SK-N-SH (cell line): ENCODE data around the gene ABHD4. TPM values are rescaled to one million over a fixed set of nuclear protein-coding genes. Genes with fewer than 3 reads are reported as not detected.

ENCODE experiments used
- CTCF ChIA-PET: fragments of 300-600, 350-600 bp; formaldehyde crosslinking; extraction: SDS; loops from one replicate; lab custom pipeline; 2021; lab: Yijun Ruan, JAX
- POLR2A ChIA-PET: fragments of 350-600 bp; sonication (Branson Sonifier 250); formaldehyde crosslinking; extraction: SDS; loops from one replicate; lab custom pipeline; 2020; ENCODE audit warnings: antibody characterized with exemption, inconsistent platforms; lab: Yijun Ruan, JAX
- DNase-seq: peaks from one replicate; pipeline ENCODE4 v3.0.0; 2012
- H2AFZ ChIP-seq: fragments of 200-600 bp; sonication (generic); 2 replicates; pipeline ENCODE4 v1.8.1; 2016; ENCODE audit warnings: antibody characterized with exemption, mild to moderate bottlenecking, low read depth
- H3F3A ChIP-seq: fragments of 200-600 bp; sonication (generic); replicated peaks from 2 replicates; pipeline ENCODE3; 2016; ENCODE audit warnings: antibody characterized with exemption, mild to moderate bottlenecking; ENCODE audit not compliant: insufficient read depth
- H3K27ac ChIP-seq, 2 experiments: fragments of 200-500 bp in 1 of 2; fragments of 200-600 bp in 1 of 2; sonication (Bioruptor generic) in 1 of 2; sonication (generic), shearing (Covaris generic) in 1 of 2; 2 replicates each; pipeline versions ENCODE4 v1.5.1 to v1.6.1; 2014 to 2016; ENCODE audit warnings: low read depth in 2 of 2, inconsistent platforms in 1 of 2, low read length in 1 of 2, mild to moderate bottlenecking in 1 of 2, mixed read lengths in 1 of 2
- H3K27me3 ChIP-seq: fragments of 200-600 bp; sonication (generic), shearing (Covaris generic); 2 replicates; pipeline ENCODE4 v1.6.1; 2016; ENCODE audit warnings: mixed run types; ENCODE audit not compliant: insufficient read depth
- H3K36me3 ChIP-seq, 2 experiments: fragments of 200-500 bp in 1 of 2; fragments of 200-600 bp in 1 of 2; sonication (Bioruptor generic) in 1 of 2; sonication (generic) in 1 of 2; replicated peaks in 1 of 2; 2 replicates each; pipeline versions ENCODE3 to v1.5.1; 2014 to 2016; ENCODE audit warnings: low read length in 1 of 2, mild to moderate bottlenecking in 1 of 2; ENCODE audit not compliant: insufficient read depth in 2 of 2, control insufficient read depth in 1 of 2
- H3K4me1 ChIP-seq, 2 experiments: fragments of 200-500 bp in 1 of 2; fragments of 200-600 bp in 1 of 2; sonication (Bioruptor generic) in 1 of 2; sonication (generic), shearing (Covaris generic) in 1 of 2; 2 replicates each; pipeline versions ENCODE4 v1.5.1 to v1.6.1; 2014 to 2016; ENCODE audit warnings: low read depth in 1 of 2, low read length in 1 of 2, mixed run types in 1 of 2; ENCODE audit not compliant: insufficient read depth in 2 of 2, control insufficient read depth in 1 of 2
- H3K4me2 ChIP-seq: fragments of 200-600 bp; sonication (generic), shearing (Covaris generic); 2 replicates; pipeline ENCODE4 v1.6.1; 2017; ENCODE audit warnings: mixed run types
- H3K4me3 ChIP-seq, 2 experiments: fragments of 200-500 bp in 1 of 2; fragments of 200-600 bp in 1 of 2; sonication (Bioruptor generic) in 1 of 2; sonication (generic), shearing (Covaris generic) in 1 of 2; 2 replicates each; pipeline versions ENCODE4 v1.5.1 to v1.8.1; 2014 to 2016; ENCODE audit warnings: low read depth in 2 of 2, inconsistent platforms in 1 of 2, low read length in 1 of 2, mild to moderate bottlenecking in 1 of 2, mixed read lengths in 1 of 2, moderate library complexity in 1 of 2
- H3K79me2 ChIP-seq: fragments of 200-600 bp; sonication (generic); 2 replicates; pipeline ENCODE4 v1.8.1; 2017; ENCODE audit warnings: mild to moderate bottlenecking; ENCODE audit not compliant: insufficient read depth
- H3K9ac ChIP-seq: fragments of 200-600 bp; sonication (generic); 2 replicates; pipeline ENCODE4 v1.6.1; 2017; ENCODE audit warnings: mixed run types
- H3K9me2 ChIP-seq: fragments of 200-600 bp; sonication (generic); 2 replicates; pipeline ENCODE4 v1.6.1; 2017; ENCODE audit warnings: mixed run types
- H3K9me3 ChIP-seq: fragments of 200-600 bp; sonication (generic); 2 replicates; pipeline ENCODE4 v1.6.1; 2017; ENCODE audit warnings: mixed run types, mild to moderate bottlenecking, moderate library complexity
- H4K20me1 ChIP-seq: fragments of 200-600 bp; sonication (generic); 2 replicates; pipeline ENCODE4 v1.6.1; 2017; ENCODE audit warnings: mild to moderate bottlenecking, mixed run types; ENCODE audit not compliant: insufficient read depth
- CHD2 ChIP-seq: fragments of 150-350 bp; IDR thresholded peaks from 2 replicates; pipeline ENCODE4 v1.6.1; 2018; ENCODE audit warnings: low read length; ENCODE audit not compliant: partially characterized antibody
- EP300 ChIP-seq, 2 experiments: IDR thresholded peaks; 2 replicates each; pipeline versions ENCODE4 v1.4.0 to v1.6.1; 2012; ENCODE audit warnings: borderline replicate concordance in 1 of 2, low read depth in 1 of 2, low read length in 1 of 2
- EZH2phosphoT487 ChIP-seq: fragments of 200-600 bp; sonication (generic); IDR thresholded peaks from 2 replicates; pipeline ENCODE4 v1.6.1; 2017; ENCODE audit warnings: low read depth, mixed run types, mild to moderate bottlenecking, antibody characterized with exemption, moderate library complexity, borderline replicate concordance
- FOSL2 ChIP-seq: IDR thresholded peaks from 2 replicates; pipeline ENCODE4 v1.4.0; 2012; ENCODE audit warnings: low read depth, mild to moderate bottlenecking, moderate library complexity, borderline replicate concordance
- NRF1 ChIP-seq: IDR thresholded peaks from 2 replicates; pipeline ENCODE4 v1.6.1; 2012; ENCODE audit warnings: low read depth, mild to moderate bottlenecking, low read length
- RAD21 ChIP-seq: IDR thresholded peaks from 2 replicates; pipeline ENCODE4 v1.6.1; 2012; ENCODE audit warnings: mild to moderate bottlenecking, low read length
- RCOR1 ChIP-seq: fragments of 150-350 bp; IDR thresholded peaks from 2 replicates; pipeline ENCODE4 v1.6.1; 2017; ENCODE audit warnings: antibody characterized with exemption, low read length
- SIN3A ChIP-seq: IDR thresholded peaks from 2 replicates; pipeline ENCODE4 v1.6.1; 2012; ENCODE audit warnings: low read depth, mild to moderate bottlenecking, low read length, moderate library complexity, borderline replicate concordance
- SMC3 ChIP-seq: IDR thresholded peaks from 2 replicates; pipeline ENCODE4 v1.6.1; 2012; ENCODE audit warnings: low read depth, low read length, improper control_type of control experiment
- TAF1 ChIP-seq: IDR thresholded peaks from 2 replicates; pipeline ENCODE4 v1.6.1; 2012; ENCODE audit warnings: low read depth, mild to moderate bottlenecking, low read length, moderate library complexity, borderline replicate concordance
- TCF12 ChIP-seq: IDR thresholded peaks from 2 replicates; pipeline ENCODE4 v1.4.0; 2012
- TEAD4 ChIP-seq: IDR thresholded peaks from 2 replicates; pipeline ENCODE4 v1.4.0; 2012; ENCODE audit warnings: mild to moderate bottlenecking, borderline replicate concordance; ENCODE audit not compliant: insufficient read depth
- YY1 ChIP-seq: IDR thresholded peaks from 2 replicates; pipeline ENCODE4 v1.4.0; 2012; ENCODE audit warnings: low read depth, mild to moderate bottlenecking
- WGBS: methylation state at CpG from one replicate; pipeline ENCODE4 v1.1.6; 2017; ENCODE audit warnings: low lambda C conversion rate; 5-methylcytosine and 5-hydroxymethylcytosine counted together
- polyA plus RNA-seq, 3 experiments: library from polyadenylated mRNA; depleted of rRNA; stranded (reverse); fragments of >200 nt; gene quantifications; 2 replicates each; pipeline ENCODE4 v1.2.3, GENCODE V29; 2012
- TF ChIP-seq, protein P1 (sequence below): IDR thresholded peaks from 2 replicates; pipeline ENCODE4 v1.4.0; 2012; ENCODE audit warnings: low read depth, borderline replicate concordance
- TF ChIP-seq, protein P2 (sequence below): IDR thresholded peaks from 2 replicates; pipeline ENCODE4; 2012
- TF ChIP-seq, protein P3 (sequence below): IDR thresholded peaks from 2 replicates; pipeline ENCODE4 v1.4.0; 2012; ENCODE audit warnings: low read depth
- TF ChIP-seq, protein P4 (sequence below): fragments of 200-600 bp; sonication (generic); IDR thresholded peaks from 2 replicates; pipeline ENCODE4 v1.6.1; 2017; ENCODE audit warnings: antibody characterized with exemption, mild to moderate bottlenecking, moderate library complexity
- TF ChIP-seq, protein P5 (sequence below): fragments of 150-350 bp; IDR thresholded peaks from 2 replicates; pipeline ENCODE4 v1.6.1; 2017; ENCODE audit warnings: antibody characterized with exemption, low read length, low read depth, borderline replicate concordance

The ABHD4 gene
- polyA plus RNA-seq, 1 of the 3 experiments (the other 2 are of a cell fraction) = 15.0 TPM

DNA sequence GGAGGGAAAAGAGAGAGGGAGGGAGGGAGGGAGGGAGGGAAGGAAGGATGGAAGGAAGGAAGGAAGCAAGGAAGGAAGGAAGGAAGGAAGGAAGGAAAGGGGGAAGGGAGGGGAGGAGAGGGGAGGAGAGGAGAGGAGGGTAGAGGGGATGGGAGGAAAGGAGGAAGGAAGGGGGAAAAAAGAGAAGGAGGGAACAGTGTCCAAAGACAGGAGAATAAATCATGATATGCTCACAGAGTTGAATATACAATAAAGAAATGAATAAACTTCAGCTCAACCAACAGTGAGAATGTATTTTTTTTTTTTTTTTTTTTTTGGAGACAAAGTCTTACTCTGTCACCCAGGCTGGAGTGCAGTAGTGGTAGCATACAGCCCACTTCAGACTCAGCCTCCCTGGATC, 42.1 kb downstream of the ABHD4 start (continued):
- TF ChIP-seq, protein P1, sequence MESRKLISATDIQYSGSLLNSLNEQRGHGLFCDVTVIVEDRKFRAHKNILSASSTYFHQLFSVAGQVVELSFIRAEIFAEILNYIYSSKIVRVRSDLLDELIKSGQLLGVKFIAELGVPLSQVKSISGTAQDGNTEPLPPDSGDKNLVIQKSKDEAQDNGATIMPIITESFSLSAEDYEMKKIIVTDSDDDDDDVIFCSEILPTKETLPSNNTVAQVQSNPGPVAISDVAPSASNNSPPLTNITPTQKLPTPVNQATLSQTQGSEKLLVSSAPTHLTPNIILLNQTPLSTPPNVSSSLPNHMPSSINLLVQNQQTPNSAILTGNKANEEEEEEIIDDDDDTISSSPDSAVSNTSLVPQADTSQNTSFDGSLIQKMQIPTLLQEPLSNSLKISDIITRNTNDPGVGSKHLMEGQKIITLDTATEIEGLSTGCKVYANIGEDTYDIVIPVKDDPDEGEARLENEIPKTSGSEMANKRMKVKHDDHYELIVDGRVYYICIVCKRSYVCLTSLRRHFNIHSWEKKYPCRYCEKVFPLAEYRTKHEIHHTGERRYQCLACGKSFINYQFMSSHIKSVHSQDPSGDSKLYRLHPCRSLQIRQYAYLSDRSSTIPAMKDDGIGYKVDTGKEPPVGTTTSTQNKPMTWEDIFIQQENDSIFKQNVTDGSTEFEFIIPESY = no peak
- TF ChIP-seq TEAD4 = no peak

DNA sequence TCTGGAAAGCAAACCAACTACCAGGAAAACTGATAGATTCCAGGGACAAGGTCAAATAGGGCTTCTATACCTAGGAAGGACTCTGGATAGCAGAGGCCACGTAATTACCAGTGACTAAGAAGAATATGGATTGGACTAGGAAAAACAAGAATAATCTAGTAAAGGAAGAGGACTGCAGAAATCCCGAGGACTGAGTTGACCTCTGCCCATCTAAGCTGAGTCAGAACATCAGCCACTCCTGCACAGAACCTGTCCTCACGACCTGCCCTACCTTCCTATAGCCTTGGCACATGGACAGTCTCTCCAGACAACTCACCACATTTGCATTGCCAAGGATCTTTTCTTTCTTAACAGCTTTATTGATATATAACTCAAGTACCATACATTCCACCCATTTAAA, 43.7 kb downstream of the ABHD4 start:
- H3K36me3 ChIP-seq = no peaks in the 10 kb centered on the region
- CTCF ChIA-PET = interaction anchor here (0.8 to 2.8 kb wide), 5 partner anchors 10 to 85 kb away, joined by 3 to 8 read pairs (median 6); no protein-coding TSS in a partner anchor
- no peak overlapping the region for H3K9ac ChIP-seq
- no peak overlapping the region for H3K4me3 ChIP-seq
- H3K9me2 ChIP-seq = no peaks in the 10 kb centered on the region
- DNase-seq = no peak
- H3K27ac ChIP-seq = no peak overlapping the region
- no peak overlapping the region for H3K4me2 ChIP-seq
- H3K79me2 ChIP-seq = no peaks in the 10 kb centered on the region
- H3K27me3 ChIP-seq = peaks cover 8% of the 10 kb centered on the region; the same call in 1 of the 2 replicates
- H3K9me3 ChIP-seq = no peaks in the 10 kb centered on the region
- no peaks in the 10 kb centered on the region for H3K4me1 ChIP-seq
- TF ChIP-seq, protein P2, sequence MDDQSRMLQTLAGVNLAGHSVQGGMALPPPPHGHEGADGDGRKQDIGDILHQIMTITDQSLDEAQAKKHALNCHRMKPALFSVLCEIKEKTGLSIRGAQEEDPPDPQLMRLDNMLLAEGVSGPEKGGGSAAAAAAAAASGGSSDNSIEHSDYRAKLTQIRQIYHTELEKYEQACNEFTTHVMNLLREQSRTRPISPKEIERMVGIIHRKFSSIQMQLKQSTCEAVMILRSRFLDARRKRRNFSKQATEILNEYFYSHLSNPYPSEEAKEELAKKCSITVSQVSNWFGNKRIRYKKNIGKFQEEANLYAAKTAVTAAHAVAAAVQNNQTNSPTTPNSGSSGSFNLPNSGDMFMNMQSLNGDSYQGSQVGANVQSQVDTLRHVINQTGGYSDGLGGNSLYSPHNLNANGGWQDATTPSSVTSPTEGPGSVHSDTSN = no peak
- no peak for TF ChIP-seq NRF1
- POLR2A ChIA-PET = no interaction called here
- no peaks in the 10 kb centered on the region for H4K20me1 ChIP-seq
- no peaks in the 10 kb centered on the region for H3F3A ChIP-seq
- 0% methylated on average over 3 of the region's 3 CpGs for WGBS
- H2AFZ ChIP-seq = no peak overlapping the region

DNA sequence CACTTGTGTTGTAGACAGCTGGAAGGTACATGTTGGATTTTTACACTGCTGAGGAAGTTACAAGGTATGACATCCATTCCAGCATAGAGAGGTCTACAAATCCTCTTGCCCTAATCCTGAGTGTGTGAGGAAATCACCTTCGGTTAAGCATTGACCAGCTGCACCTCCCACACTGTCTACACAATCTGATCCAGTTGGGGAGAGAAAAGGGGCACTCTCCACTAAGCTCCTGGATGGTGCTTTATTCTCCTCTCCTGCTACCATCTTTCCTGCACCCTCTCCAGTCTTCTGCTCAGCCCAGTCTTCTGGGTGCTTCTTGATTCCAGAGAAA, 46.2 kb downstream of the ABHD4 start, which contains the start of gene OR6J1:
Gene OR6J1, minus strand, starts transcription at position 48 of the 331 bp plus-strand sequence. CDS start 9,541 bp downstream, outside the sequence.
- no peak within 1 kb of the TSS for H3K4me3 ChIP-seq
- no peak within 1 kb of the TSS for H2AFZ ChIP-seq
- DNase-seq = no peak
- H3K27me3 ChIP-seq = peaks cover 8% of the 10 kb centered on the region; the same call in 1 of the 2 replicates
- H4K20me1 ChIP-seq = no peaks in the 10 kb centered on the region
- POLR2A ChIA-PET = no interaction called here
- H3K27ac ChIP-seq = no peak within 1 kb of the TSS
- H3K4me1 ChIP-seq = no peaks in the 10 kb centered on the region
- no peak within 1 kb of the TSS for H3K9ac ChIP-seq
- H3K4me2 ChIP-seq = no peak within 1 kb of the TSS
- no peaks in the 10 kb centered on the region for H3K36me3 ChIP-seq
- no peaks in the 10 kb centered on the region for H3K9me2 ChIP-seq
- H3F3A ChIP-seq = no peaks in the 10 kb centered on the region
- H3K9me3 ChIP-seq = no peaks in the 10 kb centered on the region
- CTCF ChIA-PET = interaction anchor here (0.8 to 1.3 kb wide), 3 partner anchors 8 to 77 kb away, joined by 3 to 5 read pairs (median 5); no protein-coding TSS in a partner anchor
- WGBS = 0% methylated on average over 1 of the region's 1 CpG
- no peaks in the 10 kb centered on the region for H3K79me2 ChIP-seq
- TF ChIP-seq TAF1 (no peak), RCOR1 (no peak), CHD2 (no peak), FOSL2 (no peak), EZH2phosphoT487 (no peak), TCF12 (no peak), YY1 (no peak), SIN3A (no peak), SMC3 (no peak), EP300 (IDR thresholded peaks at IDR 0.05; ENCODE audit: borderline replicate concordance in 1 of 2, low read depth in 1 of 2, low read length in 1 of 2) (no peak), RAD21 (no peak)
- TF ChIP-seq, protein P3, sequence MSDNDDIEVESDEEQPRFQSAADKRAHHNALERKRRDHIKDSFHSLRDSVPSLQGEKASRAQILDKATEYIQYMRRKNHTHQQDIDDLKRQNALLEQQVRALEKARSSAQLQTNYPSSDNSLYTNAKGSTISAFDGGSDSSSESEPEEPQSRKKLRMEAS = no peak
- TF ChIP-seq, protein P1 = no peak
- TF ChIP-seq, protein P4, sequence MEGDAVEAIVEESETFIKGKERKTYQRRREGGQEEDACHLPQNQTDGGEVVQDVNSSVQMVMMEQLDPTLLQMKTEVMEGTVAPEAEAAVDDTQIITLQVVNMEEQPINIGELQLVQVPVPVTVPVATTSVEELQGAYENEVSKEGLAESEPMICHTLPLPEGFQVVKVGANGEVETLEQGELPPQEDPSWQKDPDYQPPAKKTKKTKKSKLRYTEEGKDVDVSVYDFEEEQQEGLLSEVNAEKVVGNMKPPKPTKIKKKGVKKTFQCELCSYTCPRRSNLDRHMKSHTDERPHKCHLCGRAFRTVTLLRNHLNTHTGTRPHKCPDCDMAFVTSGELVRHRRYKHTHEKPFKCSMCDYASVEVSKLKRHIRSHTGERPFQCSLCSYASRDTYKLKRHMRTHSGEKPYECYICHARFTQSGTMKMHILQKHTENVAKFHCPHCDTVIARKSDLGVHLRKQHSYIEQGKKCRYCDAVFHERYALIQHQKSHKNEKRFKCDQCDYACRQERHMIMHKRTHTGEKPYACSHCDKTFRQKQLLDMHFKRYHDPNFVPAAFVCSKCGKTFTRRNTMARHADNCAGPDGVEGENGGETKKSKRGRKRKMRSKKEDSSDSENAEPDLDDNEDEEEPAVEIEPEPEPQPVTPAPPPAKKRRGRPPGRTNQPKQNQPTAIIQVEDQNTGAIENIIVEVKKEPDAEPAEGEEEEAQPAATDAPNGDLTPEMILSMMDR = no peak
- TF ChIP-seq, protein P5, sequence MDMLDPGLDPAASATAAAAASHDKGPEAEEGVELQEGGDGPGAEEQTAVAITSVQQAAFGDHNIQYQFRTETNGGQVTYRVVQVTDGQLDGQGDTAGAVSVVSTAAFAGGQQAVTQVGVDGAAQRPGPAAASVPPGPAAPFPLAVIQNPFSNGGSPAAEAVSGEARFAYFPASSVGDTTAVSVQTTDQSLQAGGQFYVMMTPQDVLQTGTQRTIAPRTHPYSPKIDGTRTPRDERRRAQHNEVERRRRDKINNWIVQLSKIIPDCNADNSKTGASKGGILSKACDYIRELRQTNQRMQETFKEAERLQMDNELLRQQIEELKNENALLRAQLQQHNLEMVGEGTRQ = no peak
